Measurements from ENCODE around the gene WEE2. TPM values are rescaled to one million over a fixed set of nuclear protein-coding genes. Genes with fewer than 3 reads are reported as not detected.

Gene WEE2
- total RNA-seq, 4 donors from 2014 or later = not detected

- TF ChIP-seq CTCF (IDR thresholded peaks at IDR 0.05; ENCODE audit: low read depth) = no peak
Observed at GRCh38 chr7:141668853-141669252, 39.3 kb upstream of the WEE2 start.

GRCh38 chr7:141671705-141672496, 36.3 kb upstream of the WEE2 start:
- TF ChIP-seq CTCF (IDR thresholded peaks at IDR 0.05; ENCODE audit: low read depth) = no peak

- TF ChIP-seq CTCF (IDR thresholded peaks at IDR 0.05; ENCODE audit: low read depth) = no peak
Observed at GRCh38 chr7:141673346-141673745, 34.8 kb upstream of the WEE2 start.

- TF ChIP-seq CTCF (IDR thresholded peaks at IDR 0.05; ENCODE audit: low read depth) = no peak
Observed at GRCh38 chr7:141674171-141674671, 33.9 kb upstream of the WEE2 start.

- TF ChIP-seq CTCF (IDR thresholded peaks at IDR 0.05; ENCODE audit: low read depth) = no peak
Observed at GRCh38 chr7:141674702-141675101, 33.5 kb upstream of the WEE2 start.

GRCh38 chr7:141675436-141676215, 32.5 kb upstream of the WEE2 start:
- TF ChIP-seq CTCF (IDR thresholded peaks at IDR 0.05; ENCODE audit: low read depth) = no peak

GRCh38 chr7:141676618-141677017, 31.5 kb upstream of the WEE2 start:
- TF ChIP-seq CTCF (IDR thresholded peaks at IDR 0.05; ENCODE audit: low read depth) = no peak
